ENCODE results near the gene CRB1.

- TF ChIP-seq KLF16 (tag by site-specific recombination; IDR thresholded peaks at IDR 0.05) (no peak), ZNF341 (tag by site-specific recombination; IDR thresholded peaks at IDR 0.05; ENCODE audit: low read depth) (no peak), ZNF174 (tag by site-specific recombination; IDR thresholded peaks at IDR 0.05) (no peak), SP2 (tag by site-specific recombination; IDR thresholded peaks at IDR 0.05) (no peak), CTCF (tag by site-specific recombination; IDR thresholded peaks at IDR 0.05) (no peak), ZBTB20 (tag by site-specific recombination; IDR thresholded peaks at IDR 0.05) (no peak), ZNF707 (tag by site-specific recombination; IDR thresholded peaks at IDR 0.05) (no peak), ZNF549 (tag by site-specific recombination; IDR thresholded peaks at IDR 0.05) (no peak), ZBTB48 (tag by site-specific recombination; IDR thresholded peaks at IDR 0.05) (no peak), ZNF501 (tag by site-specific recombination; IDR thresholded peaks at IDR 0.05) (no peak), ZNF366 (tag by site-specific recombination; conservative IDR thresholded peaks at IDR 0.05) (no peak), KLF10 (tag by site-specific recombination; IDR thresholded peaks at IDR 0.05) (no peak)
- TF ChIP-seq, protein P1, sequence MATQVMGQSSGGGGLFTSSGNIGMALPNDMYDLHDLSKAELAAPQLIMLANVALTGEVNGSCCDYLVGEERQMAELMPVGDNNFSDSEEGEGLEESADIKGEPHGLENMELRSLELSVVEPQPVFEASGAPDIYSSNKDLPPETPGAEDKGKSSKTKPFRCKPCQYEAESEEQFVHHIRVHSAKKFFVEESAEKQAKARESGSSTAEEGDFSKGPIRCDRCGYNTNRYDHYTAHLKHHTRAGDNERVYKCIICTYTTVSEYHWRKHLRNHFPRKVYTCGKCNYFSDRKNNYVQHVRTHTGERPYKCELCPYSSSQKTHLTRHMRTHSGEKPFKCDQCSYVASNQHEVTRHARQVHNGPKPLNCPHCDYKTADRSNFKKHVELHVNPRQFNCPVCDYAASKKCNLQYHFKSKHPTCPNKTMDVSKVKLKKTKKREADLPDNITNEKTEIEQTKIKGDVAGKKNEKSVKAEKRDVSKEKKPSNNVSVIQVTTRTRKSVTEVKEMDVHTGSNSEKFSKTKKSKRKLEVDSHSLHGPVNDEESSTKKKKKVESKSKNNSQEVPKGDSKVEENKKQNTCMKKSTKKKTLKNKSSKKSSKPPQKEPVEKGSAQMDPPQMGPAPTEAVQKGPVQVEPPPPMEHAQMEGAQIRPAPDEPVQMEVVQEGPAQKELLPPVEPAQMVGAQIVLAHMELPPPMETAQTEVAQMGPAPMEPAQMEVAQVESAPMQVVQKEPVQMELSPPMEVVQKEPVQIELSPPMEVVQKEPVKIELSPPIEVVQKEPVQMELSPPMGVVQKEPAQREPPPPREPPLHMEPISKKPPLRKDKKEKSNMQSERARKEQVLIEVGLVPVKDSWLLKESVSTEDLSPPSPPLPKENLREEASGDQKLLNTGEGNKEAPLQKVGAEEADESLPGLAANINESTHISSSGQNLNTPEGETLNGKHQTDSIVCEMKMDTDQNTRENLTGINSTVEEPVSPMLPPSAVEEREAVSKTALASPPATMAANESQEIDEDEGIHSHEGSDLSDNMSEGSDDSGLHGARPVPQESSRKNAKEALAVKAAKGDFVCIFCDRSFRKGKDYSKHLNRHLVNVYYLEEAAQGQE (tag by site-specific recombination; IDR thresholded peaks at IDR 0.05), result no peak
- TF ChIP-seq, protein P2, sequence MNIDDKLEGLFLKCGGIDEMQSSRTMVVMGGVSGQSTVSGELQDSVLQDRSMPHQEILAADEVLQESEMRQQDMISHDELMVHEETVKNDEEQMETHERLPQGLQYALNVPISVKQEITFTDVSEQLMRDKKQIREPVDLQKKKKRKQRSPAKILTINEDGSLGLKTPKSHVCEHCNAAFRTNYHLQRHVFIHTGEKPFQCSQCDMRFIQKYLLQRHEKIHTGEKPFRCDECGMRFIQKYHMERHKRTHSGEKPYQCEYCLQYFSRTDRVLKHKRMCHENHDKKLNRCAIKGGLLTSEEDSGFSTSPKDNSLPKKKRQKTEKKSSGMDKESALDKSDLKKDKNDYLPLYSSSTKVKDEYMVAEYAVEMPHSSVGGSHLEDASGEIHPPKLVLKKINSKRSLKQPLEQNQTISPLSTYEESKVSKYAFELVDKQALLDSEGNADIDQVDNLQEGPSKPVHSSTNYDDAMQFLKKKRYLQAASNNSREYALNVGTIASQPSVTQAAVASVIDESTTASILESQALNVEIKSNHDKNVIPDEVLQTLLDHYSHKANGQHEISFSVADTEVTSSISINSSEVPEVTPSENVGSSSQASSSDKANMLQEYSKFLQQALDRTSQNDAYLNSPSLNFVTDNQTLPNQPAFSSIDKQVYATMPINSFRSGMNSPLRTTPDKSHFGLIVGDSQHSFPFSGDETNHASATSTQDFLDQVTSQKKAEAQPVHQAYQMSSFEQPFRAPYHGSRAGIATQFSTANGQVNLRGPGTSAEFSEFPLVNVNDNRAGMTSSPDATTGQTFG (tag by site-specific recombination; IDR thresholded peaks at IDR 0.05; ENCODE audit: borderline replicate concordance), result no peak
Observed at GRCh38 chr1:197439708-197440280, 171.7 kb downstream of the CRB1 start.
